ENCODE data around the gene ANO2.

Gene ANO2

GRCh38 chr12:5963515-5963914 is 18.5 kb upstream of the ANO2 start:
- no peak for DNase-seq

DNA sequence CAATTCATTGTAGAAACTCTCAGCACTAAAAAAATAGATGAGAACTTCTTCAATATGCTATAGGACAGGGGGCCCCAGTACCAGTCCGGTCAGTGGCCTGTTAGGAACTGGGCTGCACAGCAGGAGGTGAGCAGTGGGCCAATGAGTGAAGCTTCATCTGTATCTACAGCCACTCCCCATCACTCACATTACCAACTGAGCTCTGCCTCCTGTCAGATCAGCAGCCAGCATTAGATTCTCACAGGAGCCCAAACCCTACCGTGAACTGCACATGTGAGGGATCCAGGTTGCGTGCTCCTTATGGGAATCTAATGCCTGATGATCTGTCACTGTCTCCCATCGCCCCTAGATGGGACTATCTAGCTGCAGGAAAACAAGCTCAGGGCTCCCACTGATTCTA is 15.7 kb upstream of the ANO2 start:
- DNase-seq: no peak

DNA sequence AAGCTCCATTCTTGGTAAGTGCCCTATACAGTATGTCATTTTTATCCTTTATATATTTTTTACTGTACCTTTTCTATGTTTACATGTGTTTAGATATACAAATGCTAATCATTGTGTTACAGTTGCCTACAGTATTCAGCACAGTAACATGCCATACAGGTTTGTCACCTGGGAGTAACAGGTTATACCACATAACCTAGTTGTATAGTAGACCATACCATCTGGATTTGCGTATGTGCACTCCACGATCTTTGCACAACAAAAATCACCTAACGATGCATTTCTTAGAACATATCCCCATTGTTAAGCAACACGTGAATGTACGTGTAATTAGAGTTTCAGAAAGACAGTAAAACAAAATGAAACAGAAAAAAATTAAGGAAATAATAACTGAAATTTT is 11.9 kb upstream of the ANO2 start:
- DNase-seq: no peak

- DNase-seq: no peak
These were observed 9.6 kb upstream of the ANO2 start for GRCh38 chr12:5954661-5955060.

GRCh38 chr12:5953835-5954586 is 9.0 kb upstream of the ANO2 start:
- no peak for DNase-seq

DNA sequence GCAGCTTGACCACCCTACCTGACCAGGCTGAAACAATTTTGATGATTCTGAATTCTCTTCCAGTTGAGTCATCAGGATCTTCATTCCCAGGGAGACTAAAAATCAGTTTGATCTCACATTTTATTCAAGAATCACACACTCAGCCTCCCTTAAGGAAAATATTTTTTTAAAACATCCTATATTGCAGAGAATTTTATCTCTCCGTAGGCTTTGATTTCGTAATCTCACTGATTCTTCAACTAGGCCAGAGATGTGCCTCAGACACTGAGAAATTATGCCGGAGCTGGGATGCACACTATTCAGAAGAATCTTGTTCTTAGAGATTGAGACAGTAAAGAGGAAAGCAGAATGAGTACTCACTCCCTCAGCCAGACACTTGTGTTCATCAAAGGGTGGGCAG is 7.0 kb upstream of the ANO2 start:
- DNase-seq: no peak

DNA sequence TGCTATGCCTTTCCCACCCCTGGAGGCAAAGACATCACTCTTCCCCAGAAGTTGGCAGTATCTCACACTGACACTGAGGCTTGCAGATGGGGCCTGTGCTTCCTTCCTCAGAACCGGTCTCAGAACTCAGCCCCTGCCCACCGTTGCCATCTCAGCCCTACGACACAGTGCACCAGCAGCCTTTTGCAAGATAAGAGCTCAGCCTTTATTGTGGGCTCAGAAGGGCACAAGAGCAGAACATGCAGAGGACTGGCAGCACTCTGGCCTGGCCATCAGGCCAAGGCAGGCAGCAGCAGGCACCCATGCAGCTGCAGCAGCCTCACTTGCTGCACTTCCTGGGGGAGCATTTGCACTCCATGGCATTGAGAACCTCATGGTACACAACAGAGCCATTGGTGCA is 3.6 kb upstream of the ANO2 start:
- no peak for DNase-seq

DNA sequence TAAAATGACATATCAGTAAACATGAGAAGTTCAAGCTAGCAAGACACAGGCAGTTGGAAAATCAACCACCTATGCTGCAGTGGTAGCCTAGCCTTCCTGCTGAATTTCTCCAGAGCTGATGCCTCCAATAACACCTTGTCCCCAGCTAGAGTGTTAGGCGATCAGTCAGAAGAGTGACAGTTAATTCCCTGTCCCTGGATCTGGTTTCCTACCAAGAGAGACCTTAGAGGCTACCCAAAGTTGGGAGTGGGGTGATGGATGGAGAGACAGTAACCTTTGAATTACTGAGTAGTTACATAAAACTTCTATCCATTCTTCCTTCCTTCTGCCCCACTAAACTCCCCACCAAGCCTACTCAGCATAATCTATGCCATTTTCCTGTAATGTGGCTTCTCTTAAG is 1.9 kb upstream of the ANO2 start:
- DNase-seq: no peak

DNA sequence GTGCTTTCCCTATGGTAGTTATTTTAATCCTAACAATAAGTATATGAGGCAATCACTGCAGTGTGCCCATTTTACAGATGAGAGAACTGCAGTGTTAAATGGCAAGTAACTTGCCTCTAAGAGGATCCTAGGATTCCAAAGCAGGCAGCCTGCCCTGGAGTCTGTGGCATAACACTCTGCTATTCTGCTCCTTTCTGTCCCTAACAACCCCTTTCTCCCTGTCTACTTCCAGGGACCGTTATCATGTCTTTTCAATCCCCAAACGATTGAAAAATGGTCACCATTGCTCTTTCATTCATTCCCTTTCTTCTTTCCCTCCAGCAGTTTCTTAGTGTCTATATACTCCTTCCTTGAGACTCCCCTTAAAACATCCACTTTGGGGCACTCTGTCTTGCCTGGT is 1.3 kb upstream of the ANO2 start:
- no peak for DNase-seq

DNA sequence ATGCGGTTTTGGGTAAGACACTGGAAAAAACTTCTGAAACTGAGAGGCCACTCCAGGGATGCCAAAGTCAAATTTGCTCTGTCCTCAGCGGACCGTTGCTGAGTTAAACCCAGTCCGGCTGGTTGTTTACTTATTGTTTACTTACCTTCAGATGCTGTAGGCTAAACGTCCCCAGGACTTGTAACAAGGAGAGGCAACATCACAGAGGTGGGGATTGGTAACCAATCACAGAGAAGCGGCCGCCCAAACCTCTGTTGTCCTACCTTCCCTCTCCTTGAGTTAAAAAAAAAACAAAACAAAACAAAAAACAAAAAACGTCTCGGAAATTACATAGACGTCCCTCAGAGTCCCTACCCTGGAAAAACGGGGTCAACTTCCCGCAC is 380 bp downstream of the ANO2 start:
- no peak for DNase-seq

DNA sequence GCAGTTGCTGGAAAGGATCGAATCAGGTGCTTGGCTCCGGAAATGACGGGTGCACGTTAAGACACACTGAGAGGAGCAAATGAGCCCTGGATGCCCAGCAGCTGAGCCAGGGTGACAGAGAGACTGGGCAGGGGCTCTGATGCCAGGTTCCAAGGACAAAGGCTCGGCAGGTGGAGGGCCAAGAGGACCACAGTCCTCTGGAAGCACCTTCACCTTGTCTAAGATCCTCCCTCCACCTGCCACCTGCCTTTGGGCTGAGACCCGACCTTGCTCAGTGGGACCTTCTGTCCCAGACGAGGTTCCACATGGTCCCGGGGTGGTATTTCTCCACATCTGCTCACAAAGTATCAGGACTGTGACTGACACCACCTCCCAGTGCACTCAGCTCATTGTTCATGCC is 1.0 kb downstream of the ANO2 start:
- no peak for DNase-seq

- DNase-seq: no peak
These were observed 3.2 kb downstream of the ANO2 start for GRCh38 chr12:5941907-5942306.

DNA sequence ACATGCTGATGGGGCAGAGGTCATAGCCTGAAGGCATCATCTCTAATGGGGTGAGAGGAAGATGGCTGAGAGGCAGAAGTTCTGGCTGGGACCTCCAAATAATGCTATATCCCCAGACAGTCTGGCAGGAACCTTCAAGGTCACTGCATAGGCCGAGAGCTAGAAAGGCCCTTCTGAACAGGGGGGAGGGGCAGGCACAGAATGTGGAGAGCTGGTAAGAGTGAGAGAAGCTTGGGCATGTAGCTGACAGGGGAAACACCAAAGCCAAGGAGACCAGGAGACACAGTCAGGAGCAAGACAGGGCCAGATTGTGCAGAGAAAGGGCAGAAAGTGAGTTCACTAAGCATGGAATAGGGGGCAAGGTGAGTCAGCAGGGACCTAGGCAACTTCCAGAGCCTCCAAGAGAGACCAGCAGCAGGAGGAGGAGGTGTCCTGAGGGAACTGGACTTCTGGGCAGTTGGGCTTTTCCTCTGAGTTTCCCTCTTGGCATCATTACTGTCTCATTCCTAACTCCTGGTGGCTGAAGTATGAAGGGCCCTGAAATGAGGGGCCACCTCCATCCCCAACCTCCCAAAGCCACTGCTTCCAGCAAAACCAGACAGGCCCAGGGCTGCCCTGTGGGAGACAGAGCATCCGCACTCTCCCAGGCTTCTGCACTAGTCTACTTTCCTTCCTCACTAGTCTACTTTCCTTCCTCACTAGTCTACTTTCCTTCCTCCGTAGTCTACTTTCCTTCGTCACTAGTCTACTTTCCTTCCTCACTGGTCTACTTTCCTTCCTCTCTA is 17.1 kb downstream of the ANO2 start:
- no peak for DNase-seq

GRCh38 chr12:5925646-5926045 is 19.4 kb downstream of the ANO2 start:
- DNase-seq: no peak

DNA sequence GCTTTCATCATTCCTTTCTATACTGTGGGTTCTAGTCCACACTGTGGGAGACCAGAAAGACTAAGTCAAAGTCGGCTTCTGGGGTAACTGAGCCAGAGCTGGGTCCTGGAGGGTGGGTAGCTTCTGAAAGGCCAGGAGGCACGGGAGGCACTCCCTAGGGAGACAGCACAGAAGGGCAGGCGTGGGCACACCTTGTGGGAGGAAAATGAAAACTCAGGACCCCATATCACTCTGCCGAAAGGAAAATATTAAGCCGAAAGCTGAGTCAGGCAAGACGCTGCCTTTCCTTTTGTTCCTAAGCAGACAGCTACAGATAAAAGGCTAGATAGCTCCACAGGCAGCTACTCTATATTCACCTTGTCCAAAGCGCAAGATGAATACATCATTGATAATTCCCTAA is 20.7 kb downstream of the ANO2 start:
- no peak for DNase-seq

DNA sequence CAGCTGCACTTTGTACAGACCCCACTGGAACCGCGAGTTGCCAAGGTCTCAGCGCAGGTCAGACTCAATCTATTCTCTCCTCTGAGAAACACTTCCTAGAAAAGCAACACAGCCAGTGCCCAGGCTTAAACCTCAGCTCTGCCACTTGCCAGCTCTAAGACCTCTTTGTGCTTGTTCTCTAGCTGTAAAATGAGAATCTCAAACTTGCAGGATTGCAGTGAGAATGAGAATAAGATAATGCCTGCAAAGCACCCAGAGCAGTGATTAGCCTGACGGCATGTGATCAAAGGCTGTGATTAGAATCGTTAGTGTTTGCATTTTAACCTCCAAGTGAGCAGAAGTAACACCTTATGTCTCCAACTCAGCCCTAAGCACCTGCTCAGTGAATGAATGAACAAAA is 21.3 kb downstream of the ANO2 start:
- DNase-seq: no peak

GRCh38 chr12:5923043-5923605 is 21.9 kb downstream of the ANO2 start:
- DNase-seq: no peak

DNA sequence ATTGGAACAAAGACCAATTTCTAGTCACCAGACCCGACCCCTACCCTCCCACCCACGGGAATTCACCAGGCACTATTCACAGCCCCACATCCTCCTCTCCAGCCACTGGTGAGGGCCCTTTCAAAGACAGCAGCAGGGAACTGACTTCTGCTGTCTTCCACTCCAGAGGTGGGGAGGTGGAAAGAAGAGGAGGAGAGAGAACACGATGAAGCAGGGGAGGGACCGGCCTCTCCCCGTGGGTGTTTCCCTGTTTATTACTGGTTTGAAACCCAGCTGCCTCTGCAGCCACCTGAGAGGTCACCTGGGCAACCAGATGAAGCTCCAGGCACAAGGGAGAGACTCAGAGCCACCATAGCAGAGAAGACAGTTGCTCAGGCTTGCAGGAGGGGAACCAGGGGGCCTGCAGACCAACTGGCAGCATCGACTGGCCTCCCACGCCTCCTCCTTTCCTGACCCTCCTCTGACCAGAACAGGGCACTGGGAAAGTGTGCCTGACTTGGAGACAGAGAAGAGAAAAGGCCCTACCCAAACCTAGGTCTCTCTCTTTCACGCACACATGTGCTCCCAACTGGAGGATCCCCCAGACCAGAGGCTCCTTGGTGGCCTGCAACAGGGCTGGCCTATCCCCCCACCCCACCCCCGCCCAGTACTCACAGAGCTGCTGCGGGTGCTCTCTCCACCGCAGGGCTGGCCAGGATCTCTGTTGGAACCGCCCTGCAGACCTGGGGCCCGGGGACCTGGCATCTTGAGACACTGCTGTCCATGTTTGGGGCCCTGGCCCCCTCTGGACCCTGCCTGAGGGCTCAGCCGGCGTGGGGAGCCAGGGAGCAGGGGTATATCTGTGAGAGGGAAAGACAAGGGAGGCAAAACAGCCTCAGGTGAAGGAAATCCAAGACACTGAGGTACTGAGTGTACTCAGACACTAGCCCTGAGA is 22.8 kb downstream of the ANO2 start:
- DNase-seq: no peak

DNA sequence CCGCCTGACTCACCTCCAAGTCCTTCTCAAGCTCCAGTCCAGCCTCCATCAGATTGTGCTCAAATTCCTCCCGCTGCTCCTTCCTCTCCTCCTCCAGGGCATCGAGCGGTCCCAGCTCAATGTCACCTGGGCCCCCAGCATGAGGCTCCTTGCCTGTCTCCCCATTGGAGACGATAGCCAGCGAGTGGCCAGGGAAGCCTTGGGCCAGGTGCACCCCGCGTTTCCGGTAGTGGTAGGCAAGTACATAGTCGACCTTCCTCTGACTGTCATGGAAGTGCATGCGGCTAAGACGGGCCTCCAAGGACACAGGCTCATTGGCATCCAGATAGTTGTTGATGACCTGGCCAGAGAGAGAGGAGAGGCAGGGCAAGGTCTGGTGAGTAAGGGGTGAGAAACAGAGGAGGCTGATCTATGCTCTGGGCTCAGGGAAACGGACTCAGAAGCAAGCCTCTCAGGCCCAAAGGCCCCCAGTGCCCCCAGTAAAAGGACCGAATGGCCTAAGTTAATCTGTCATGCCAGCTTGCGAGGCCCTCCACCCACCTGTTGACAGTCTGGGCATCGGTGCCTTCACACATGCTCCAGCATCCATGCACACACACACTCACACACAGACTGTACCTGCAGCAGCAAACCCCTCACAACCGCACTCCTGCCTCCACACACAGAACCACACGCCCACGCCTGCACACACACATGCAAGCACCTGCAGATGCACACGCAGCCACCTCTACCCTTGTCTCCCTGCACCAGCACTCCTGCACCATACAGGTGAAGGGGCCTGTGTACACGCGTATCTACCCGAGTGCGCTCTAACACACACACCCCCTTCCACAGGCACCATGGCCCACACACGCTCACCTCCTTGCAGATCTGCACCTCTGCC is 23.8 kb downstream of the ANO2 start:
- DNase-seq: no peak

GRCh38 chr12:5916785-5917290 is 28.2 kb downstream of the ANO2 start:
- DNase-seq: no peak

DNA sequence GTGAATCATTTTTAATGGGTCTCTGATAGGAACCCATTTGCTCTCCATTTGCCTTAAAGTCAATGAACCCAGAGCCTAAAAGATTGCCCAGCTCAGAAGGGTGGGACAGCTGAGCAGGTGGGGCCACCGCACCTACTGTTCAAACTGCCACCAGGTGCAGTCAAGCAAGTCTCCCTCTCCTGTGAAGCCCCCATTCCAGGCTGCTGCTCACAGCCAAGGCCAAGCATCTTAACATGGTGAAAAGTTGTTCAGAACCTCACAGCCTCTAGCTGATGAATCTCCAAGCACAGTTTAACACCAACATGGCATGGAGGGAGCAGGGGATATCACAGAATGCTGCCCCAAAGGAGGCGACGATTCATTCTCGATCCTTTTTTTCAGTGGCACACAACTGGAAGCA is 29.5 kb downstream of the ANO2 start:
- no peak for DNase-seq
